ENCODE measurements around the gene GALNTL6. TPM values are rescaled to one million over a fixed set of nuclear protein-coding genes. Genes with fewer than 3 reads are reported as not detected.

Gene GALNTL6
- total RNA-seq, 8 experiments from 2014 or later = 2.4 to 22.2 (median 14.2) TPM

DNA sequence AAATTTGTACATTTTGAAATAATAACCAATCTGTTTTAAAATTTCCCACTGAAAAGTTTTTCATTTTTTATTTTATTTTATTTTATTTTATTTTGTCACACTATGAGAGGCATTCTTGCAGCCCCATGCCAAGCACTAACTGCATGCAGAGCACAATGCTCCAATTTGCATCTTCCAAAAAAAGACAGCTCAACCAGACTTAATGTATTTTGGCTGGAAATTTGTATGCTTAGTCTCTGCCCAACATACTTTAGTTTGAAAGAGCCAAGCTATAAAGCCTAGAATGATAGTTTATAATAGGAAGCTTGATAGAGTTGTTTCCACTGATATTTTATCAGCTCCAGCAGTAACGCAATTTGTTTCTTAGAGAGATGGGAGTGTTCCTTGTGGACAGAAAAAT lies 235.5 kb downstream of the GALNTL6 start:
- in situ Hi-C loops (cut with MboI; ENCODE audit: low pct_unique_long_range_greater_than_20kb in 2 of 9, low sequenced_read_pairs in 9 of 9, unreplicated experiment in 9 of 9) = no loop called here
- no peak overlapping the region for H3K27ac ChIP-seq
- ATAC-seq (replicated peaks in 6 of 8) = no peak
- WGBS, 10 experiments = 0 to 100% (median 100%) methylated on average over 1 of the region's 1 CpG
- no peak overlapping the region for H3K4me3 ChIP-seq
- no peaks in the 10 kb centered on the region for H3K4me1 ChIP-seq (replicated peaks in 1 of 2)

DNA sequence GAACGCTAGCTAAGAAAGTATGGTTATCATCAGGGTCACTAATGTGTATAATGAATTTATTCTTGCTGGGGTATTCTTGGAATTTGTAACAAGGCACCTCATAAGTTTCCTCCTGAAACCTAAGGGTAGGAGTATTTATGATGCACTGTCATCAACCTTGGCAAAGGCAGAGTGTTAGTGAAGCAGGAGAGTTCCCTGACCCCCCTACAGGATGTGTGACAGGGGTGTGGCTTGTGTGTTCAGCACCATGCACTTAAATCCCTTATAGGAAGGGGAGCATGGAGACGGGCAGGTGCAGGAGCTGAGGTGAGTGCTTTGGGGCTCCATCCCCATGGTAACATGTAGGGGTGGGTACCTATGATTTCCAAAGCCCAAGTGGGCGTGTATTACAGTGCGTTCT lies 237.7 kb downstream of the GALNTL6 start:
- no peak for ATAC-seq (replicated peaks in 6 of 8)
- in situ Hi-C loops (cut with MboI; ENCODE audit: low pct_unique_long_range_greater_than_20kb in 2 of 9, low sequenced_read_pairs in 9 of 9, unreplicated experiment in 9 of 9) = no loop called here
- Histone ChIP-seq H3K27ac (no peak overlapping the region), H3K4me3 (no peak overlapping the region), H3K4me1 (replicated peaks in 1 of 2) (no peaks in the 10 kb centered on the region)
- 20 to 100% (median 91%) methylated on average over 1 to 4 of the region's 4 CpGs; no CpG with 5 or more reads in 3 of the 10 experiments for WGBS, 10 experiments

DNA sequence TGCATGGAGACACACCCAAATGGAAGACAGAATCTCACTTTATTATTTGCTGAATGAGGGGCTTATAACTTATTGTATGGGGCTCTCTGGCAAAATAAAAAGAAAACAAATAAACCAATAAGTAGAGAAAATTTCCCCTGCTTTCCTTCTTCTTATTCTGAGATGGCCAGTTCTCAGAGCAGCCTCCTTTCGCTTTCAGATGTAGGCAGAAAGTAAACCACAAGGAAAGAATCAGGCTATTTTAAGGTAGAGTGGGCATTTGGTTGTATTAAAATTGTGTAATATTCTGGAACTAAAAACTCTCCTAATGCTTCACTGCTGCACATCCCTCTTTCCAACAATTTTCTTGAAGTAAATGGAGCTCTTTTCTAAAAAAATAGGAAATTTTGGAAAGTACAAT lies 241.8 kb downstream of the GALNTL6 start:
- 36 to 100% (median 88%) methylated on average over 1 of the region's 1 CpG; no CpG with 5 or more reads in 3 of the 10 experiments for WGBS, 10 experiments
- in situ Hi-C loops (cut with MboI; ENCODE audit: low pct_unique_long_range_greater_than_20kb in 2 of 9, low sequenced_read_pairs in 9 of 9, unreplicated experiment in 9 of 9) = no loop called here
- H3K4me3 ChIP-seq = no peak overlapping the region
- no peak for ATAC-seq (replicated peaks in 6 of 8)
- no peaks in the 10 kb centered on the region for H3K4me1 ChIP-seq (replicated peaks in 1 of 2)
- H3K27ac ChIP-seq = no peak overlapping the region

DNA sequence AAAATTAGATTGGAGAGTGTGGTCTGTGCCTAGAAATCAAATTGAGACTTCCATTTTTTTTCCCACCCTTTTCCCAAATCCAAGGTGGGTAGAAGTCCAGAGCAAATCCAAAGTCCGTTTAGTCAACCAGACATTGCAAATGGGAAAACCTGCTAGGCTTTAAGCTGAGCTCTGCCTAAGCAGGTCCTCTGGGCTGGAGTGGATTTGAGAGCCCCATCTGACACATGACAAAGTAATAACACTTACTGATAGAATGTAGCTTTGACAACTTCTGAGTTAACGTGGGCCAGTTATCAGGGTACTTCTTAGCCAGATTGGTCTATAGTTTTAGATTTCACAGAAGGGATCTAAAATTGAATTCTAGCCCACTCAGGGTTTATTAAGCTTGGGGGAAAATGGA lies 242.3 kb downstream of the GALNTL6 start:
- in situ Hi-C loops (cut with MboI; ENCODE audit: low pct_unique_long_range_greater_than_20kb in 2 of 9, low sequenced_read_pairs in 9 of 9, unreplicated experiment in 9 of 9) = no loop called here
- WGBS, 10 experiments = 25 to 100% (median 83%) methylated on average over 1 to 2 of the region's 2 CpGs; no CpG with 5 or more reads in 1 of the 10 experiments
- H3K4me3 ChIP-seq = no peak overlapping the region
- ATAC-seq (replicated peaks in 6 of 8) = no peak
- H3K27ac ChIP-seq = no peak overlapping the region
- H3K4me1 ChIP-seq (replicated peaks in 1 of 2) = no peaks in the 10 kb centered on the region

DNA sequence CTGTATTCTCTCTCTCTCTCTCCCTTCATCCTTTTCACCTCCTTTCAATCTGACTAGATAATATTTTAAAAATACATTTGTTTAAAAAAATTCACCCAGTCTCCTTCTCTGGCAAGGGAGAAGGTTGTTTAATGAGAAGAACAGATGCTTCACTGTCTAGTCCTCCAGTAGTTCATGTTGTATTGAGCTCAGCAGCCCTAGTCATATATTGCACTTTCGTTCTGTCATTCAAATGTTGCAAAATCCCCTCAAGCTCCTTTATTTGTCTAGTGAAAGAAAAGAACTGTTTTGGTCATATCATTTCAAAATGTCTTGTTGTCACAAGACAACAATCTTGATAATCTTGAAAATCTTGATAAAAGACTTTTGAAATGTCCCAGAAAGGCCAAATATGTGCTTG lies 248.0 kb downstream of the GALNTL6 start:
- in situ Hi-C loops (cut with MboI; ENCODE audit: low pct_unique_long_range_greater_than_20kb in 2 of 9, low sequenced_read_pairs in 9 of 9, unreplicated experiment in 9 of 9) = no loop called here
- Histone ChIP-seq H3K27ac (no peak overlapping the region), H3K4me3 (no peak overlapping the region), H3K4me1 (replicated peaks in 1 of 2) (no peaks in the 10 kb centered on the region)
- 0 to 100% (median 88%) methylated on average over 1 of the region's 1 CpG; no CpG with 5 or more reads in 1 of the 10 experiments for WGBS, 10 experiments
- ATAC-seq (replicated peaks in 6 of 8) = no peak

DNA sequence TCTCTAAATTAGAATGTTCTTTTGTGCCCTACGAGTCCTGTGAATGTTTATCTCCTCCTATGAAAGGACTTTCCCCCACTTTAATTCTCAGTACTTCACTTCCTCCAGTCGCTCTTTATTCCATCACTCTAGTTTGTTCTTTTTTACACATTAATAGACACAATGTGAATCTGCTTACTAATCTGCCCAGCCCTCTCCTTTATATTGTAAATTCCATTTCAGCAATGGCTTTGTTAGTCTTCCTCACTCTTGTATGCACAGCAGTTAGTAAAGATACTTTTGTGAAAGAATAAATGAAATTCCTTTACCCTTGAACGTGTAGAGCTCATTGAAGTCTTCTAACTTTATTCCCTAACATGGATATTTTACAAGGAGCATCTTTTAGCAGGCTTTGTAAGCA lies 255.3 kb downstream of the GALNTL6 start:
- H3K4me3 ChIP-seq = no peak overlapping the region
- 0 to 13% (median 5%) methylated on average over 1 to 3 of the region's 3 CpGs; no CpG with 5 or more reads in 6 of the 10 experiments for WGBS, 10 experiments
- ATAC-seq (replicated peaks in 6 of 8) = peak in 4 of 8 experiments; percentile 58 to 96 (median 94)
- in situ Hi-C loops (cut with MboI; ENCODE audit: low pct_unique_long_range_greater_than_20kb in 2 of 9, low sequenced_read_pairs in 9 of 9, unreplicated experiment in 9 of 9) = no loop called here
- H3K27ac ChIP-seq = no peak overlapping the region
- H3K4me1 ChIP-seq (replicated peaks in 1 of 2) = peaks cover 0 to 5% of the 10 kb centered on the region in 2 donors

DNA sequence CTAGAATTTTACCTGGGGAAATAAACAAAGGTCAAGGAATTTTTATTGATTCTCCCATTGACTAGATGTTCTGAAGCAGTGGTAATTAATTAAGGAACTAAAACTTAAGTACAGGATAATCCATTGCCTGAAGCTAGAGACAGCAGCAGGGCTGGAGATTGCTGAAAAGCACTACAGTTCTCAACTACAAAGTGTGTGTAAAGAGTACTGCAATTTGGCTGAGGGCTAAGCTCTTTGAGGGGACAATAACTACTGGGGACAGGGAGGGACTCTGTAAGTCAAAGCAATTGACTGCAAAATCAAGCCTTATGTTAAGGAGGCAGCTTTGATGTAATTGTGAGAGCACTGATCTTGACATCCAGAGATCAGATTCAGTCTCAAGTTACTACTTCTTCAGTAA lies 260.4 kb downstream of the GALNTL6 start:
- in situ Hi-C loops (cut with MboI; ENCODE audit: low pct_unique_long_range_greater_than_20kb in 2 of 9, low sequenced_read_pairs in 9 of 9, unreplicated experiment in 9 of 9) = no loop called here
- no peak for ATAC-seq (replicated peaks in 6 of 8)
- H3K27ac ChIP-seq = no peak overlapping the region
- peaks cover 0 to 6% of the 10 kb centered on the region in 2 donors for H3K4me1 ChIP-seq (replicated peaks in 1 of 2)
- H3K4me3 ChIP-seq = no peak overlapping the region

DNA sequence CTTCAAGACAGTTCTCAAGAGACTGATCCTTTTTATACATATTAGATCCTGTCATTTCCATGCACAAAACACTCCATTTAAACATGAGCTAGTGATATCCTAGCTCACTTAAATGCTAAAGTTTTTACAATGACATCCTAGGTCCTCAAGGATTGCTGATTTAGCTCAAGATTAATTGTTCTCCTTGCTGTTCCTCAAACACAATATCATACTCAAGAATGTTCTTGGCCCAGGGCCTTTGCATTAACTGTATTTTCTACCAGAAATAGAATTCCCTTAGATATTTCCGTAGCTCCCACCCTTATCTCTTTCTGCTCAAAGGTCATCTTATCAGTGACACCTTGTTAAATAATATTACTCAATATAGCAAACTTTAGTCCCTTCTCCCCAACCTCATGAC lies 270.1 kb downstream of the GALNTL6 start:
- WGBS, 10 experiments = 20 to 100% (median 88%) methylated on average over 1 of the region's 1 CpG; no CpG with 5 or more reads in 2 of the 10 experiments
- no peak overlapping the region for H3K4me3 ChIP-seq
- H3K4me1 ChIP-seq (replicated peaks in 1 of 2) = no peaks in the 10 kb centered on the region
- H3K27ac ChIP-seq = no peak overlapping the region
- ATAC-seq (replicated peaks in 6 of 8) = no peak
- in situ Hi-C loops (cut with MboI; ENCODE audit: low pct_unique_long_range_greater_than_20kb in 2 of 9, low sequenced_read_pairs in 9 of 9, unreplicated experiment in 9 of 9) = no loop called here

DNA sequence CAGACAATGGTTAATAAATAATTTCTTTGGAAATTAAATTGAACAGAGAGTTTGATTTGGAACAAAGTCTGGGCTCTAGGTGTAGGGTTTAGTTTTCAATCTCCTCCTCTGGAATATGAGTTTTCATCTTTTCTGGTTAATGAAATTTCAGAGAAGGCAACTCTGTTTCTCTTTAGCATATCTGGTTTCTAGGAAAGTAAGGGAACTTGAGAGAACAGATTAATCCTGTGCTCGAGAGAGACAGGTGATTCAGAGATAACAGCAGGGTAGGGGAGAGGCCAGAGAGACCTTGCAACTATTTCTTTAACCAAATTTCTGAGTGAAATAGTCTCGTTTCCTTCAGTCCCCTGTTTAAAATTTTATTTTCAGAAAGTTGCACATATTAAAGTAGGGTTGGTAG lies 275.4 kb downstream of the GALNTL6 start:
- ATAC-seq (replicated peaks in 6 of 8) = no peak
- H3K27ac ChIP-seq = no peak overlapping the region
- H3K4me3 ChIP-seq = no peak overlapping the region
- in situ Hi-C loops (cut with MboI; ENCODE audit: low pct_unique_long_range_greater_than_20kb in 2 of 9, low sequenced_read_pairs in 9 of 9, unreplicated experiment in 9 of 9) = no loop called here
- H3K4me1 ChIP-seq (replicated peaks in 1 of 2) = no peaks in the 10 kb centered on the region
- 0 to 83% (median 41%) methylated on average over 1 to 2 of the region's 2 CpGs; no CpG with 5 or more reads in 2 of the 10 experiments for whole genome bisulfite sequencing, 10 experiments

DNA sequence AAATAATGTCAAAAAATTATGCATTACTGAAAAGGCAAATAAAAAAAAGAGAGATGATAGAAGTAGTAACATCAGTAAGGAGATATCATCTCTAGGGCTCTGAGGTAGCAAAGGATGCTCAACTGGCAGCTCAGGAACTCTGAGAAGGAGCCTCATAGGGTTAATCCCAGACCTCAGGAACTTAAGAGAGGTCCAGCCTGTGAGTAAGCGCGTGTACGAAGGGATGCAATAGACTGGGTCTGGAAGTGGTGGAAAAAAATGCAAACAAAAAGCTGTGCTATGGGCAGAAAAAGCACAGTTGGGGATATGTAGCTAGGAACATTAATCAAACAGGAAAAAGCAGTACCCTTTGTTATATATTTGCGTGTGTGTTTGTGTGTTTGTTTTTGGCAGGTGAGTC lies 282.0 kb downstream of the GALNTL6 start:
- Histone ChIP-seq H3K4me1 (replicated peaks in 1 of 2) (no peaks in the 10 kb centered on the region), H3K27ac (no peak overlapping the region), H3K4me3 (no peak overlapping the region)
- in situ Hi-C loops (cut with MboI; ENCODE audit: low pct_unique_long_range_greater_than_20kb in 2 of 9, low sequenced_read_pairs in 9 of 9, unreplicated experiment in 9 of 9) = no loop called here
- no peak for ATAC-seq (replicated peaks in 6 of 8)
- 13 to 97% (median 80%) methylated on average over 1 to 4 of the region's 4 CpGs; no CpG with 5 or more reads in 1 of the 10 experiments for WGBS, 10 experiments

DNA sequence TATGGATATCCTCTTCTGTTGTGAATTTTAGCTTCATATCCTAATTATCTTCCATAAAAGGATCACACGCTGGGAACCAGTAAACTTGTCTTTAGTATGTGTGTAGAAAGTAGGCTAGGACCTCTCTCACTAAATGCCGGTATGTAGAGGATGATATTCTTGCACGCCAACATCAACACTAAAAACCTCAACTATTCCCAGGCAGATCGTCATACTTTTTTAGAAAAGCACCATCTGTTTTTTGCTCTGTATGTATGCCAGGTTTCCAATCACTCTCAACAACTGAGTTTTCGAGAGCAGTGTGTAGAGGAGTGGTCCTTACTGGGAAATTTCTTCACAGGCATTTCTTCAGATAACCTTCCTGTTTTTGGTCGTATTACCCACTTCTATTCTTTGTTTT lies 283.6 kb downstream of the GALNTL6 start:
- ATAC-seq (replicated peaks in 6 of 8) = no peak
- no peaks in the 10 kb centered on the region for H3K4me1 ChIP-seq (replicated peaks in 1 of 2)
- no peak overlapping the region for H3K4me3 ChIP-seq
- in situ Hi-C loops (cut with MboI; ENCODE audit: low pct_unique_long_range_greater_than_20kb in 2 of 9, low sequenced_read_pairs in 9 of 9, unreplicated experiment in 9 of 9) = no loop called here
- 31 to 100% (median 90%) methylated on average over 2 to 6 of the region's 6 CpGs for WGBS, 10 experiments
- H3K27ac ChIP-seq = no peak overlapping the region

DNA sequence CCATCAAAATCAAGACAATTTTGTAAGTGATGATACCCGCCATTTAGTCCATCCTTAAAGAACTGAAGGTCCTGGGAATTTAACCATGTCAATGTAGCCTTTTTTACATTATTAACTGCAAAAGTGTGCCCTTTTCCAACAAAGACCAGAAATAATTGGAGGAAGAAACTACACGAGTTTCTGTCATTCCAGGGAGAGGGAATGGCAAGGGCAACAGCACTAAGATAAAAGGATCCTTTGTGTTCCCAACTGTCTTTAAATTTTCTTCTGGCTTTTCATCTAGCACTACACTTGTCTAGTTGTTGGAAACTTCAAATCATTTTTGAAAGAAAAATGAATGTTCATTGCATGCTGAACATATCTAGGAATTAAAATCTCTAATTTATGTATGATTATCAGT lies 286.2 kb downstream of the GALNTL6 start:
- ATAC-seq (replicated peaks in 6 of 8) = no peak
- Histone ChIP-seq H3K4me3 (no peak overlapping the region), H3K4me1 (replicated peaks in 1 of 2) (no peaks in the 10 kb centered on the region), H3K27ac (no peak overlapping the region)
- WGBS, 10 experiments = 20 to 90% (median 57%) methylated on average over 1 to 2 of the region's 2 CpGs; no CpG with 5 or more reads in 1 of the 10 experiments
- in situ Hi-C loops (cut with MboI; ENCODE audit: low pct_unique_long_range_greater_than_20kb in 2 of 9, low sequenced_read_pairs in 9 of 9, unreplicated experiment in 9 of 9) = no loop called here

DNA sequence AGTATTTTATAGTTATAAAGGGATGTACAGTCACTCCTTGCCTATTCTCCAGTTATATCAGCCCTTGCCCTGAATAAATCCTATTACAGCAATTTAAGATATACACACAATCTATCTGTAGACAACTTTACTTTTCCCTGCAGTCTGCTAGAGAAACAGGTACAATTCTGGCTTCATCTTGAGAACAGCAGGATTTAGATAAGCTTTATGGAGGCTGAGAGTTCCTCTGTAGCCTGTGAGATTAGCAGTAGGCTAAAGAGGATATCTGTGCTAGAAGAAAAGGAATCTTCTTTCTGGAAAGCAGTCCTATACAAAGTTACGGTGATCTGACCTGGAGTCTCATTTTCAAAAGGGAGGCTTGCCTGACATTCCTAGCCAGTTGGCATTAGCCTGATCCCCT lies 290.3 kb downstream of the GALNTL6 start:
- in situ Hi-C loops (cut with MboI; ENCODE audit: low pct_unique_long_range_greater_than_20kb in 2 of 9, low sequenced_read_pairs in 9 of 9, unreplicated experiment in 9 of 9) = no loop called here
- Histone ChIP-seq H3K4me3 (no peak overlapping the region), H3K4me1 (replicated peaks in 1 of 2) (no peaks in the 10 kb centered on the region), H3K27ac (no peak overlapping the region)
- 86 to 100% (median 95%) methylated on average over 1 of the region's 1 CpG; no CpG with 5 or more reads in 6 of the 10 experiments for WGBS, 10 experiments
- ATAC-seq (replicated peaks in 6 of 8) = no peak

DNA sequence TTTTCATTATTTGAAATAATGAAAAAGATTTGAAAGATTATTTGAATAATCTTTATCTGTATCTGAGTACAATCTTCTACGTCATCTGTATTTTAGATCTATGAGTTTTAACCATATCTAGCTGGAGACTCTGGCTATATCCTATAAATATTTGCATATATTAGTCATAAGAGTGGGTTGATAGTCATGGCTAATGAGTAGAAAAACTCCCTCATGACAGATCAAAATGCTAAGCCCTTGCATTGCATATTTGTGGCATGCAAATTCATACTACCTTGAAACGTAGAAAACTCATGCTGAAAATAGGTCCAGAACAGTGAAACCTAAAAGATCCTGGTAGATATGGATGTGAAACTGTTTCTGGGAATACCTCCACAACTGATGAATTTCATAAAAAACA lies 291.3 kb downstream of the GALNTL6 start:
- in situ Hi-C loops (cut with MboI; ENCODE audit: low pct_unique_long_range_greater_than_20kb in 2 of 9, low sequenced_read_pairs in 9 of 9, unreplicated experiment in 9 of 9) = no loop called here
- WGBS, 10 experiments = 9 to 100% (median 80%) methylated on average over 1 to 2 of the region's 2 CpGs
- H3K4me1 ChIP-seq (replicated peaks in 1 of 2) = no peaks in the 10 kb centered on the region
- H3K4me3 ChIP-seq = no peak overlapping the region
- peak in 4 of 8 experiments; percentile 30 to 90 (median 57) for ATAC-seq (replicated peaks in 6 of 8)
- no peak overlapping the region for H3K27ac ChIP-seq

Measured in motor neuron (in vitro differentiated cells).